H9 (cell line): ENCODE results near the gene CMSS1. TPM values are rescaled to one million over a fixed set of nuclear protein-coding genes. Genes with fewer than 3 reads are reported as not detected.

Experiments used
- DNase-seq: peaks from one replicate; pipeline ENCODE4 v3.0.0-alpha.2; 2017
- H2AFZ ChIP-seq: one replicate; pipeline ENCODE4 v1.6.1; 2013; ENCODE audit warnings: mild to moderate bottlenecking, low read length, control low read depth, moderate library complexity
- H2AK5ac ChIP-seq: 2 replicates; pipeline ENCODE4 v1.6.1; 2013; ENCODE audit warnings: low read length, control low read depth, mixed read lengths; ENCODE audit not compliant: insufficient read length
- H2BK120ac ChIP-seq: one replicate; pipeline ENCODE4 v1.6.1; 2013; ENCODE audit warnings: low read depth, mild to moderate bottlenecking, low read length, control low read depth, inconsistent platforms; ENCODE audit not compliant: poor library complexity, severe bottlenecking
- H2BK12ac ChIP-seq: 2 replicates; pipeline ENCODE4 v1.6.1; 2013; ENCODE audit warnings: low read length, control low read depth, mixed read lengths, low read depth; ENCODE audit not compliant: insufficient read length
- H2BK15ac ChIP-seq: 2 replicates; pipeline ENCODE4 v1.6.1; 2013; ENCODE audit warnings: low read depth, low read length, control low read depth
- H2BK20ac ChIP-seq: one replicate; pipeline ENCODE4 v1.6.1; 2013; ENCODE audit warnings: low read depth, mild to moderate bottlenecking, low read length, control low read depth, inconsistent platforms; ENCODE audit not compliant: poor library complexity, severe bottlenecking
- H2BK5ac ChIP-seq: 2 replicates; pipeline ENCODE4 v1.6.1; 2013; ENCODE audit warnings: low read length, control low read depth, mixed read lengths; ENCODE audit not compliant: insufficient read length
- H3K14ac ChIP-seq: 2 replicates; pipeline ENCODE4 v1.6.1; 2013; ENCODE audit warnings: low read length, control low read depth; ENCODE audit not compliant: insufficient read depth
- H3K18ac ChIP-seq: 2 replicates; pipeline ENCODE4 v1.6.1; 2013; ENCODE audit warnings: low read depth, mild to moderate bottlenecking, mixed read lengths, low read length, control low read depth; ENCODE audit not compliant: insufficient read length
- H3K23ac ChIP-seq: 2 replicates; pipeline ENCODE4 v1.6.1; 2013; ENCODE audit warnings: low read length, control low read depth, mixed read lengths, low read depth; ENCODE audit not compliant: insufficient read length
- H3K23me2 ChIP-seq: 2 replicates; pipeline ENCODE4 v1.6.1; 2013; ENCODE audit warnings: low read depth, mild to moderate bottlenecking, mixed read lengths, low read length, control low read depth; ENCODE audit not compliant: insufficient read length, poor library complexity, severe bottlenecking
- H3K27ac ChIP-seq: 2 replicates; pipeline ENCODE4 v1.5.1; 2013; ENCODE audit warnings: low read length, control low read depth, mixed read lengths, low read depth; ENCODE audit not compliant: insufficient read length
- H3K27me3 ChIP-seq: 2 replicates; pipeline ENCODE4 v1.6.1; 2013; ENCODE audit warnings: low read length, control low read depth, inconsistent platforms; ENCODE audit not compliant: insufficient read depth
- H3K4ac ChIP-seq: 2 replicates; pipeline ENCODE4 v1.6.1; 2013; ENCODE audit warnings: low read depth, mild to moderate bottlenecking, control low read depth, inconsistent platforms, low read length, moderate library complexity
- H3K4me1 ChIP-seq: 2 replicates; pipeline ENCODE4 v1.6.1; 2013; ENCODE audit warnings: low read length, control low read depth, inconsistent platforms; ENCODE audit not compliant: insufficient read depth
- H3K4me2 ChIP-seq: 2 replicates; pipeline ENCODE4 v1.6.1; 2013; ENCODE audit warnings: low read length, control low read depth, mixed read lengths; ENCODE audit not compliant: insufficient read length, insufficient read depth
- H3K56ac ChIP-seq: 2 replicates; pipeline ENCODE4 v1.6.1; 2013; ENCODE audit warnings: low read depth, mild to moderate bottlenecking, mixed read lengths, low read length, control low read depth; ENCODE audit not compliant: insufficient read length
- H3K79me1 ChIP-seq: 2 replicates; pipeline ENCODE4 v1.6.1; 2013; ENCODE audit warnings: low read depth, mild to moderate bottlenecking, moderate library complexity, low read length, control low read depth, inconsistent platforms; ENCODE audit not compliant: insufficient read depth, poor library complexity, severe bottlenecking
- H3K79me2 ChIP-seq: 2 replicates; pipeline ENCODE4 v1.6.1; 2013; ENCODE audit warnings: low read length, control low read depth, inconsistent platforms; ENCODE audit not compliant: insufficient read depth
- H3K9ac ChIP-seq: 2 replicates; pipeline ENCODE4 v1.6.1; 2013; ENCODE audit warnings: low read length, control low read depth, mixed read lengths; ENCODE audit not compliant: insufficient read length; ENCODE audit errors: extremely low read depth
- H3K9me3 ChIP-seq: one replicate; pipeline ENCODE4 v1.6.1; 2013; ENCODE audit warnings: low read depth, low read length, inconsistent platforms; ENCODE audit not compliant: control insufficient read depth
- H3T11ph ChIP-seq: one replicate; pipeline ENCODE4 v1.6.1; 2013; ENCODE audit warnings: mild to moderate bottlenecking, low read length, control low read depth, inconsistent platforms
- H4K20me1 ChIP-seq: one replicate; pipeline ENCODE4 v1.6.1; 2013; ENCODE audit not compliant: control insufficient read depth, insufficient read length, insufficient read depth
- H4K5ac ChIP-seq: 2 replicates; pipeline ENCODE4 v1.6.1; 2013; ENCODE audit warnings: low read depth, mild to moderate bottlenecking, mixed read lengths, low read length, control low read depth; ENCODE audit not compliant: insufficient read length
- H4K8ac ChIP-seq: replicated peaks from 2 replicates; pipeline ENCODE4 v1.6.1; 2013; ENCODE audit warnings: low read length, control low read depth, mixed read lengths, low read depth; ENCODE audit not compliant: insufficient read length
- H4K91ac ChIP-seq: 2 replicates; pipeline ENCODE4 v1.6.1; 2013; ENCODE audit warnings: low read depth, mild to moderate bottlenecking, moderate library complexity, mixed read lengths, low read length, control low read depth; ENCODE audit not compliant: insufficient read length
- H3K27ac Mint-ChIP-seq, 3 experiments: 2 replicates in 2 of 3; 3 replicates in 1 of 3; pipeline ENCODE4 v1.8.0; 2020 to 2021; ENCODE audit warnings: mixed read lengths in 3 of 3, mild to moderate bottlenecking in 1 of 3, moderate library complexity in 1 of 3
- H3K27me3 Mint-ChIP-seq: 2 replicates; pipeline ENCODE4 v1.8.0; 2021; ENCODE audit warnings: low read depth, mild to moderate bottlenecking, moderate library complexity, mixed read lengths
- H3K36me3 Mint-ChIP-seq, 3 experiments: 2 replicates in 2 of 3; 3 replicates in 1 of 3; pipeline ENCODE4 v1.8.0; 2020 to 2021; ENCODE audit warnings: low read depth in 3 of 3, mixed read lengths in 3 of 3; ENCODE audit not compliant: insufficient read depth in 1 of 3
- H3K4me1 Mint-ChIP-seq, 2 experiments: 2 replicates each; pipeline ENCODE4 v1.8.0; 2020; ENCODE audit warnings: mixed read lengths in 2 of 2
- H3K4me3 Mint-ChIP-seq, 2 experiments: 2 replicates in 1 of 2; 3 replicates in 1 of 2; pipeline ENCODE4 v1.8.0; 2020 to 2021; ENCODE audit warnings: mild to moderate bottlenecking in 2 of 2, mixed read lengths in 2 of 2, moderate library complexity in 1 of 2
- H3K9me3 Mint-ChIP-seq, 2 experiments: 2 replicates in 1 of 2; 3 replicates in 1 of 2; pipeline ENCODE4 v1.8.0; 2020; ENCODE audit warnings: mild to moderate bottlenecking in 2 of 2, mixed read lengths in 2 of 2, moderate library complexity in 1 of 2
- WGBS: extraction: QIAGEN DNeasy Blood & Tissue Kit; methylation state at CpG from one replicate; pipeline ENCODE4 v1.1.7; 2013; ENCODE audit warnings: missing lambda C conversion rate, low lambda C conversion rate, mixed read lengths; ENCODE audit not compliant: insufficient read length; ENCODE audit errors: extremely low coverage; 5-methylcytosine and 5-hydroxymethylcytosine counted together
- total RNA-seq: library from RNA; stranded (reverse); gene quantifications from 2 replicates; pipeline ENCODE4 v1.2.1, GENCODE V29; 2021
- TF ChIP-seq, protein P1 (sequence below): fragments of 200-600 bp; sonication (generic); conservative IDR thresholded peaks from 3 replicates; pipeline ENCODE4 v1.8.0; 2021; ENCODE audit warnings: antibody characterized with exemption, mild to moderate bottlenecking

The CMSS1 gene
- total RNA-seq, 1 experiment from 2014 or later, result 61.8 TPM

- no peak overlapping the region for H3K18ac ChIP-seq
- peaks cover 0 to 2% (median 0%) of the 10 kb centered on the region in 3 experiments; a peak in 3 of 7 replicates for H3K36me3 Mint-ChIP-seq
- no peak overlapping the region for H3K4me3 Mint-ChIP-seq
- no peak overlapping the region for H4K8ac ChIP-seq
- DNase-seq, result no peak
- no peak overlapping the region for H3K27ac Mint-ChIP-seq
- H2BK120ac ChIP-seq, result no peak overlapping the region
- H2BK15ac ChIP-seq, result no peak overlapping the region
- no peaks in the 10 kb centered on the region; a peak in 2 of 5 replicates for H3K9me3 Mint-ChIP-seq
- no peak overlapping the region for H3T11ph ChIP-seq
- H3K9ac ChIP-seq, result no peak overlapping the region
- no peaks in the 10 kb centered on the region for H3K79me2 ChIP-seq
- H3K79me1 ChIP-seq, result no peaks in the 10 kb centered on the region
- TF ChIP-seq, protein P1, sequence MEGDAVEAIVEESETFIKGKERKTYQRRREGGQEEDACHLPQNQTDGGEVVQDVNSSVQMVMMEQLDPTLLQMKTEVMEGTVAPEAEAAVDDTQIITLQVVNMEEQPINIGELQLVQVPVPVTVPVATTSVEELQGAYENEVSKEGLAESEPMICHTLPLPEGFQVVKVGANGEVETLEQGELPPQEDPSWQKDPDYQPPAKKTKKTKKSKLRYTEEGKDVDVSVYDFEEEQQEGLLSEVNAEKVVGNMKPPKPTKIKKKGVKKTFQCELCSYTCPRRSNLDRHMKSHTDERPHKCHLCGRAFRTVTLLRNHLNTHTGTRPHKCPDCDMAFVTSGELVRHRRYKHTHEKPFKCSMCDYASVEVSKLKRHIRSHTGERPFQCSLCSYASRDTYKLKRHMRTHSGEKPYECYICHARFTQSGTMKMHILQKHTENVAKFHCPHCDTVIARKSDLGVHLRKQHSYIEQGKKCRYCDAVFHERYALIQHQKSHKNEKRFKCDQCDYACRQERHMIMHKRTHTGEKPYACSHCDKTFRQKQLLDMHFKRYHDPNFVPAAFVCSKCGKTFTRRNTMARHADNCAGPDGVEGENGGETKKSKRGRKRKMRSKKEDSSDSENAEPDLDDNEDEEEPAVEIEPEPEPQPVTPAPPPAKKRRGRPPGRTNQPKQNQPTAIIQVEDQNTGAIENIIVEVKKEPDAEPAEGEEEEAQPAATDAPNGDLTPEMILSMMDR, result no peak
- H3K27me3 Mint-ChIP-seq, result no peaks in the 10 kb centered on the region
- no peaks in the 10 kb centered on the region for H4K20me1 ChIP-seq
- no peak overlapping the region for H2BK12ac ChIP-seq
- no peak overlapping the region for H2BK20ac ChIP-seq
- no peaks in the 10 kb centered on the region for H3K4me1 ChIP-seq
- no peaks in the 10 kb centered on the region for H3K4me1 Mint-ChIP-seq
- no peak overlapping the region for H4K91ac ChIP-seq
- no peak overlapping the region for H3K23ac ChIP-seq
- H2AFZ ChIP-seq, result no peak overlapping the region
- H3K27ac ChIP-seq, result no peak overlapping the region
- H3K27me3 ChIP-seq, result no peaks in the 10 kb centered on the region
- no peak overlapping the region for H3K4me2 ChIP-seq
- WGBS, result no CpG with 5 or more reads among the region's 1 CpG
- no peak overlapping the region for H2BK5ac ChIP-seq
- no peak overlapping the region for H2AK5ac ChIP-seq
- H3K56ac ChIP-seq, result no peak overlapping the region
- no peaks in the 10 kb centered on the region for H3K9me3 ChIP-seq
- H3K14ac ChIP-seq, result no peak overlapping the region
- H3K23me2 ChIP-seq, result no peaks in the 10 kb centered on the region
- no peak overlapping the region for H3K4ac ChIP-seq
- H4K5ac ChIP-seq, result no peak overlapping the region
Measured at GRCh38 chr3:99981138-99981537, 163.5 kb downstream of the CMSS1 start.
